ENCODE results near the gene WNT8A. TPM values are rescaled to one million over a fixed set of nuclear protein-coding genes. Genes with fewer than 3 reads are reported as not detected.

WNT8A gene
- total and polyA plus RNA-seq, 2 of the 8 experiments (the other 6 are each of a cell fraction or from before 2014, with no cell fraction given), result 0.06 TPM; not detected in 1

GRCh38 chr5:138053554-138053953 is 30.3 kb upstream of the WNT8A start:
- Histone ChIP-seq H4K8ac (ENCODE audit: extremely low read depth, insufficient read depth, low read length) (no peak overlapping the region), H3K4me3 (ENCODE audit: extremely low read depth in 1 of 4, insufficient read depth in 2 of 4, low read depth in 3 of 4, low read length in 4 of 4) (no peak overlapping the region), H4K91ac (replicated peaks; ENCODE audit: insufficient read length, low read length) (no peak overlapping the region), H2AFZ (ENCODE audit: low read length) (no peak overlapping the region), H2BK120ac (replicated peaks; ENCODE audit: low read depth, low read length) (no peak overlapping the region), H3K36me3 (ENCODE audit: control insufficient read depth in 2 of 4, insufficient read depth in 4 of 4, low read length in 3 of 4) (no peaks in the 10 kb centered on the region), H3K9me3 (ENCODE audit: insufficient read depth in 2 of 2, low read depth in 1 of 2, low read length in 1 of 2) (no peaks in the 10 kb centered on the region), H4K5ac (ENCODE audit: insufficient read length, low read depth, low read length) (no peak overlapping the region), H2AK5ac (ENCODE audit: low read depth, low read length) (no peak overlapping the region), H3K79me2 (ENCODE audit: control insufficient read depth in 1 of 2, insufficient read depth in 2 of 2, low read length in 2 of 2) (no peaks in the 10 kb centered on the region), H3K27me3 (replicated peaks in 1 of 4; ENCODE audit: control insufficient read depth in 3 of 4, extremely low read depth in 1 of 4, insufficient read depth in 3 of 4, low read length in 3 of 4) (no peaks in the 10 kb centered on the region), H3K56ac (replicated peaks; ENCODE audit: insufficient read length, low read depth, low read length) (no peak overlapping the region), H2BK20ac (ENCODE audit: low read length) (no peak overlapping the region), H3K18ac (ENCODE audit: extremely low read depth, low read length) (no peak overlapping the region), H2BK15ac (ENCODE audit: low read length) (no peak overlapping the region), H3K4ac (replicated peaks; ENCODE audit: insufficient read length, low read depth, low read length) (no peak overlapping the region), H3K4me2 (ENCODE audit: insufficient read depth in 1 of 2, low read depth in 2 of 2, low read length in 2 of 2) (no peak overlapping the region), H3K79me1 (ENCODE audit: low read depth, low read length) (no peaks in the 10 kb centered on the region), H3K23ac (ENCODE audit: insufficient read length) (no peak overlapping the region), H4K20me1 (replicated peaks in 1 of 2; ENCODE audit: control insufficient read depth in 1 of 2, insufficient read depth in 2 of 2, low read length in 2 of 2) (no peaks in the 10 kb centered on the region), H3K23me2 (ENCODE audit: low read depth, low read length) (no peaks in the 10 kb centered on the region), H3K4me1 (replicated peaks in 1 of 4; ENCODE audit: control insufficient read depth in 3 of 4, insufficient read depth in 4 of 4, low read length in 3 of 4) (peaks cover 0 to 3% (median 0%) of the 10 kb centered on the region in 4 experiments; a peak in 1 of 7 replicates), H2BK12ac (ENCODE audit: low read depth, low read length) (no peak overlapping the region), H3K27ac (ENCODE audit: low read depth, low read length) (no peak overlapping the region), H3K14ac (ENCODE audit: insufficient read length) (no peak overlapping the region), H3K9ac (replicated peaks in 1 of 4; ENCODE audit: extremely low read depth in 1 of 4, low read depth in 3 of 4, low read length in 3 of 4) (no peak overlapping the region), H2BK5ac (ENCODE audit: low read depth, low read length) (no peak overlapping the region)
- ChIA-PET POLR2A (ENCODE audit: partially characterized antibody) (no interaction called here), CTCF (ENCODE audit: partially characterized antibody) (interaction anchor here (1.2 to 1.9 kb wide), 4 partner anchors 9 to 24 kb away, joined by 4 to 8 read pairs (median 4); no protein-coding TSS in a partner anchor)
- FAIRE-seq (no peak), DNase-seq (ENCODE audit: low read depth in 1 of 2, low spot score in 2 of 2) (no peak)
- no peak for TF ChIP-seq ATF2 (IDR thresholded peaks at IDR 0.05; ENCODE audit: low read length)
- WGBS, 2 experiments (ENCODE audit: extremely low coverage in 1 of 2, insufficient coverage in 1 of 2, insufficient read length in 1 of 2, insufficient replicate concordance in 2 of 2, low coverage in 1 of 2, low lambda C conversion rate in 2 of 2, missing lambda C conversion rate in 1 of 2), result 82% methylated on average over 3 of the region's 3 CpGs; no CpG with 5 or more reads in 1 of the 2 experiments
